ENCODE measurements around the gene SDCCAG8. TPM values are rescaled to one million over a fixed set of nuclear protein-coding genes. Genes with fewer than 3 reads are reported as not detected.

Gene SDCCAG8
- total and polyA plus RNA-seq, 2 of the 8 experiments (the other 6 are each of a cell fraction or from before 2014, with no cell fraction given): 15.6 to 21.0 TPM

DNA sequence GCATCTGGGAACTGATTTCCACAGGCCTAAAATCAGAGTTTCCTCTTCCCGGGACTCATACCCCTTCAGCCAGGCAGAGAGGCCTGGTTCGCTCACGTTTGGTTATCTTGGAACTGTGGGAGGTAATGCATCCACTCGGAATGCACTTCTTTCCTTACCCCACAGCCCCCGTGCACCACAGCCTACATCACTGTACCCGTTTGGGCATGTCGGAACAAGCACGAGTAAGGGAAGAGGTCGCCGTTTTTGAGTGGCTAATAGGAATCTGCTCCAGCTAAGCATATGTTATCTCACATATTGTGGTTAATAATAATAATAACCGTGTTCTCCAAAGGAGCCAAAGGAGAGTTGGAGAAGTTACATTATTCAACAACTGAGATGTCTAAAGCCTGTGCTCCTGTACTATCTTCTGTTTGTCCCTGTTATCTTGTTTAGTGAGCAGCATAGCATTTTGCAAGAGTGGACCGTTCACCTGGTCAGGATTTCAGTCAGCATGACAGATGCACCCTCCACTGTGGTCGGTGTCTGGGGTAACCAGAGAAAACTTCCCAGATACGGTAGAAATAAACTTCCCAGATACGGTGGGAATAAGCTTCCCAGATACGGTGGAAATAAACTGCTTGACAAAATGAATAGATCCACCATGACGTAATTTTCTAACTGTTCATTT is 198.6 kb downstream of the SDCCAG8 start:
- H3K4me2 ChIP-seq (ENCODE audit: insufficient read depth in 1 of 2, low read depth in 2 of 2, low read length in 2 of 2): no peak overlapping the region
- H2BK5ac ChIP-seq (ENCODE audit: low read depth, low read length): peak overlapping the region; percentile 37; the same call in 1 of the 2 replicates
- no peaks in the 10 kb centered on the region for H3K9me3 ChIP-seq (ENCODE audit: insufficient read depth in 2 of 2, low read depth in 1 of 2, low read length in 1 of 2)
- no peaks in the 10 kb centered on the region for H3K79me1 ChIP-seq (ENCODE audit: low read depth, low read length)
- H4K5ac ChIP-seq (ENCODE audit: insufficient read length, low read depth, low read length): no peak overlapping the region
- H3K4ac ChIP-seq (replicated peaks; ENCODE audit: insufficient read length, low read depth, low read length): no peak overlapping the region
- no peak overlapping the region for H2BK20ac ChIP-seq (ENCODE audit: low read length)
- H3K23ac ChIP-seq (ENCODE audit: insufficient read length): no peak overlapping the region
- no peaks in the 10 kb centered on the region for H4K20me1 ChIP-seq (replicated peaks in 1 of 2; ENCODE audit: control insufficient read depth in 1 of 2, insufficient read depth in 2 of 2, low read length in 2 of 2)
- H3K79me2 ChIP-seq (ENCODE audit: control insufficient read depth in 1 of 2, insufficient read depth in 2 of 2, low read length in 2 of 2): no peaks in the 10 kb centered on the region
- no peak overlapping the region for H2AFZ ChIP-seq (ENCODE audit: low read length)
- 89% methylated on average over 17 of the region's 17 CpGs; no CpG with 5 or more reads in 1 of the 2 experiments for WGBS, 2 experiments (ENCODE audit: extremely low coverage in 1 of 2, insufficient coverage in 1 of 2, insufficient read length in 1 of 2, insufficient replicate concordance in 2 of 2, low coverage in 1 of 2, low lambda C conversion rate in 2 of 2, missing lambda C conversion rate in 1 of 2)
- ChIA-PET POLR2A (ENCODE audit: partially characterized antibody) (no interaction called here), CTCF (ENCODE audit: partially characterized antibody) (no interaction called here)
- no peak overlapping the region for H3K56ac ChIP-seq (replicated peaks; ENCODE audit: insufficient read length, low read depth, low read length)
- H3K27ac ChIP-seq (ENCODE audit: low read depth, low read length): no peak overlapping the region
- H2BK12ac ChIP-seq (ENCODE audit: low read depth, low read length): no peak overlapping the region
- no peak overlapping the region for H4K8ac ChIP-seq (ENCODE audit: extremely low read depth, insufficient read depth, low read length)
- no peak overlapping the region for H4K91ac ChIP-seq (replicated peaks; ENCODE audit: insufficient read length, low read length)
- no peaks in the 10 kb centered on the region for H3K36me3 ChIP-seq (ENCODE audit: control insufficient read depth in 2 of 4, insufficient read depth in 4 of 4, low read length in 3 of 4)
- no peak for FAIRE-seq
- H2BK15ac ChIP-seq (ENCODE audit: low read length): no peak overlapping the region
- H3K4me3 ChIP-seq (ENCODE audit: extremely low read depth in 1 of 4, insufficient read depth in 2 of 4, low read depth in 3 of 4, low read length in 4 of 4): no peak overlapping the region
- no peak overlapping the region for H3K14ac ChIP-seq (ENCODE audit: insufficient read length)
- H2BK120ac ChIP-seq (replicated peaks; ENCODE audit: low read depth, low read length): no peak overlapping the region
- H3K27me3 ChIP-seq (replicated peaks in 1 of 4; ENCODE audit: control insufficient read depth in 3 of 4, extremely low read depth in 1 of 4, insufficient read depth in 3 of 4, low read length in 3 of 4): no peaks in the 10 kb centered on the region
- H3K9ac ChIP-seq (replicated peaks in 1 of 4; ENCODE audit: extremely low read depth in 1 of 4, low read depth in 3 of 4, low read length in 3 of 4): no peak overlapping the region
- DNase-seq (ENCODE audit: low read depth in 1 of 2, low spot score in 2 of 2): peak in 1 of 2 experiments; percentile 30
- H3K23me2 ChIP-seq (ENCODE audit: low read depth, low read length): no peaks in the 10 kb centered on the region
- no peaks in the 10 kb centered on the region for H3K4me1 ChIP-seq (replicated peaks in 1 of 4; ENCODE audit: control insufficient read depth in 3 of 4, insufficient read depth in 4 of 4, low read length in 3 of 4)
- H3K18ac ChIP-seq (ENCODE audit: extremely low read depth, low read length): no peak overlapping the region
- H2AK5ac ChIP-seq (ENCODE audit: low read depth, low read length): no peak overlapping the region
- TF ChIP-seq BRCA1 (IDR thresholded peaks at IDR 0.05; ENCODE audit: low read depth, low read length) (no peak), SUZ12 (IDR thresholded peaks at IDR 0.05; ENCODE audit: low read length) (no peak), KDM5A (IDR thresholded peaks at IDR 0.05; ENCODE audit: low read length) (no peak), NRF1 (IDR thresholded peaks at IDR 0.05; ENCODE audit: low read depth, low read length) (no peak), TCF12 (IDR thresholded peaks at IDR 0.05; ENCODE audit: low read depth, low read length) (no peak), HDAC2 (IDR thresholded peaks at IDR 0.05; ENCODE audit: borderline replicate concordance in 1 of 2, low read depth in 2 of 2, low read length in 2 of 2) (no peak), MAFK (IDR thresholded peaks at IDR 0.05; ENCODE audit: low read depth, low read length) (no peak), SIRT6 (IDR thresholded peaks at IDR 0.05; ENCODE audit: low read length) (no peak)
- TF ChIP-seq, protein P1, sequence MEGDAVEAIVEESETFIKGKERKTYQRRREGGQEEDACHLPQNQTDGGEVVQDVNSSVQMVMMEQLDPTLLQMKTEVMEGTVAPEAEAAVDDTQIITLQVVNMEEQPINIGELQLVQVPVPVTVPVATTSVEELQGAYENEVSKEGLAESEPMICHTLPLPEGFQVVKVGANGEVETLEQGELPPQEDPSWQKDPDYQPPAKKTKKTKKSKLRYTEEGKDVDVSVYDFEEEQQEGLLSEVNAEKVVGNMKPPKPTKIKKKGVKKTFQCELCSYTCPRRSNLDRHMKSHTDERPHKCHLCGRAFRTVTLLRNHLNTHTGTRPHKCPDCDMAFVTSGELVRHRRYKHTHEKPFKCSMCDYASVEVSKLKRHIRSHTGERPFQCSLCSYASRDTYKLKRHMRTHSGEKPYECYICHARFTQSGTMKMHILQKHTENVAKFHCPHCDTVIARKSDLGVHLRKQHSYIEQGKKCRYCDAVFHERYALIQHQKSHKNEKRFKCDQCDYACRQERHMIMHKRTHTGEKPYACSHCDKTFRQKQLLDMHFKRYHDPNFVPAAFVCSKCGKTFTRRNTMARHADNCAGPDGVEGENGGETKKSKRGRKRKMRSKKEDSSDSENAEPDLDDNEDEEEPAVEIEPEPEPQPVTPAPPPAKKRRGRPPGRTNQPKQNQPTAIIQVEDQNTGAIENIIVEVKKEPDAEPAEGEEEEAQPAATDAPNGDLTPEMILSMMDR (IDR thresholded peaks at IDR 0.05; ENCODE audit: control extremely low read depth in 1 of 3, insufficient read depth in 1 of 3, low read depth in 1 of 3, low read length in 3 of 3): no peak
- TF ChIP-seq, protein P2, sequence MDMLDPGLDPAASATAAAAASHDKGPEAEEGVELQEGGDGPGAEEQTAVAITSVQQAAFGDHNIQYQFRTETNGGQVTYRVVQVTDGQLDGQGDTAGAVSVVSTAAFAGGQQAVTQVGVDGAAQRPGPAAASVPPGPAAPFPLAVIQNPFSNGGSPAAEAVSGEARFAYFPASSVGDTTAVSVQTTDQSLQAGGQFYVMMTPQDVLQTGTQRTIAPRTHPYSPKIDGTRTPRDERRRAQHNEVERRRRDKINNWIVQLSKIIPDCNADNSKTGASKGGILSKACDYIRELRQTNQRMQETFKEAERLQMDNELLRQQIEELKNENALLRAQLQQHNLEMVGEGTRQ (IDR thresholded peaks at IDR 0.05; ENCODE audit: low read length): no peak

Measured in H1 (cell line).